Heart right ventricle (tissue), 16 donors: ENCODE results near the gene SUCLG1. TPM values are rescaled to one million over a fixed set of nuclear protein-coding genes. Genes with fewer than 3 reads are reported as not detected.

ENCODE experiments used
- ATAC-seq, 8 donors: fragments of 200-7000 bp; cut with Tn5 transposase; one replicate each; pipeline ENCODE4 v1.9.1; 2020; ENCODE audit warnings: mild to moderate bottlenecking in 8 of 8, moderate library complexity in 8 of 8, moderate number of reproducible peaks in 1 of 8
- DNase-seq, 2 donors: peaks; one replicate each; pipeline ENCODE4 v3.0.0-alpha.2; 2020
- H3K27ac ChIP-seq, 10 donors: fragments of 200-600 bp; sonication (generic) in 2 of 10; one replicate each; pipeline versions ENCODE4 v1.5.0 to v1.8.0; 2020 to 2022; ENCODE audit warnings: mild to moderate bottlenecking in 3 of 10
- H3K27me3 ChIP-seq, 7 donors: fragments of 200-600 bp; one replicate each; pipeline ENCODE4 v1.8.0; 2021 to 2022; ENCODE audit warnings: mild to moderate bottlenecking in 2 of 7
- H3K36me3 ChIP-seq, 9 donors: fragments of 200-600 bp; sonication (generic) in 1 of 9; one replicate each; pipeline versions ENCODE4 v1.5.0 to v1.8.0; 2020 to 2022; ENCODE audit warnings: mild to moderate bottlenecking in 2 of 9
- H3K4me1 ChIP-seq, 9 donors: fragments of 200-600 bp; sonication (generic) in 1 of 9; one replicate each; pipeline versions ENCODE4 v1.5.0 to v1.8.0; 2020 to 2022; ENCODE audit warnings: mild to moderate bottlenecking in 4 of 9
- H3K4me3 ChIP-seq, 10 donors: fragments of 200-600 bp; sonication (generic) in 2 of 10; one replicate each; pipeline versions ENCODE4 v1.5.0 to v1.8.0; 2020 to 2022; ENCODE audit warnings: mild to moderate bottlenecking in 7 of 10, moderate library complexity in 2 of 10
- H3K9me3 ChIP-seq, 11 donors: fragments of 200-600 bp in 10 of 11; sonication (generic) in 2 of 11; one replicate each; pipeline versions ENCODE4 v1.5.0 to v1.8.0; 2013 to 2022; ENCODE audit warnings: mild to moderate bottlenecking in 2 of 11, control low read depth in 1 of 11, moderate library complexity in 1 of 11
- CTCF ChIP-seq, 9 donors: fragments of 200-600 bp; sonication (generic) in 2 of 9; IDR thresholded peaks; one replicate each; pipeline versions ENCODE4 v1.5.0 to v1.8.0; 2021 to 2022; ENCODE audit warnings: antibody characterized with exemption in 9 of 9, mild to moderate bottlenecking in 5 of 9, moderate library complexity in 1 of 9
- WGBS, 2 donors: extraction: QIAGEN DNeasy Blood & Tissue Kit; methylation state at CpG; one replicate each; pipeline ENCODE4 v1.1.7; 2013; ENCODE audit warnings: inconsistent platforms in 1 of 2; 5-methylcytosine and 5-hydroxymethylcytosine counted together
- intact Hi-C, 10 donors: fragments of 100-400 bp; cut with DNase I; formaldehyde crosslinking; loops; one replicate each; pipeline versions ENCODE4 v1.11.1 to v1.14.2; 2022
- polyA plus RNA-seq, 2 donors: library from polyadenylated mRNA; stranded (reverse); fragments of 200-250 nt; gene quantifications; one replicate each; pipeline ENCODE4 v1.2.3, GENCODE V29; 2013
- total RNA-seq, 10 donors: library from RNA; stranded (reverse); fragmentation: NEBNext Ultra II Directional in 3 of 10; extraction: Animal tissue kit (Norgen Biotek cat#: 25700) in 3 of 10; gene quantifications; one replicate each; pipeline versions ENCODE4 v1.2.1 to v1.2.4, GENCODE V29; 2021 to 2023
- donor health status: Arrhythmogenic right ventricular cardiomyopathy.
- donor health status: ischemic (EF 13 %, LVEDD 7.1; RV severe dilation, severe dysfunction).
- donor health status: healthy with polysubstance abuse.
- donor health status: DM: no; HTN: yes; CAD: no.
- donor health status: DM: no; HTN: no; CAD: no.
- donor health status: ischemic (EF 25% LVEDD 6.9; RV normal size, moderate dysfunction).
- donor health status: ischemic (EF 25% LVEDD 5.7; RV mildly dilated, moderate dysfunction).
- donor health status: healthy.
- donor health status: DM: yes; HTN: yes; CAD: no.
- donor health status: Ischemic cardiomyopathy.
- donor health status: ischemic (EF 35%, LVEDD 5.7; RV mildly dilated, moderate dysfunction).
- donor health status: nonischemic (EF 11% LVEDD 7.7; RV severe dilation, severe dysfunction).
- donor health status: DM: yes; HTN: yes; CAD: no.
- donor health status: PGD.
- donor health status: ischemic (EF 29% LVEDD 5.4; RV normal size, mild dysfunction).
- donor health status: nonischemic (EF 23%, LVEDD 6.1; RV moderate dilation, normal function).

SUCLG1 gene
- total and polyA plus RNA-seq, 12 donors = 195 to 330 (median 284) TPM

- ATAC-seq = no peak
- Histone ChIP-seq H3K4me1 (no peaks in the 10 kb centered on the region), H3K27me3 (no peaks in the 10 kb centered on the region), H3K4me3 (no peak overlapping the region), H3K27ac (no peak overlapping the region), H3K9me3 (peaks cover 0 to under 1% (median 0%) of the 10 kb centered on the region in 11 donors), H3K36me3 (no peaks in the 10 kb centered on the region)
- no peak for DNase-seq
- TF ChIP-seq CTCF (IDR thresholded peaks at IDR 0.05) = no peak
- WGBS, 2 donors = 84 to 86% methylated on average over 1 of the region's 1 CpG
- intact Hi-C loops = no loop called here
Observed at GRCh38 chr2:84378960-84379359, 80.1 kb downstream of the SUCLG1 start.

- no peak overlapping the region for H3K4me3 ChIP-seq
- ATAC-seq (no peak), DNase-seq (no peak)
- no peak for TF ChIP-seq CTCF (IDR thresholded peaks at IDR 0.05)
- H3K4me1 ChIP-seq = no peaks in the 10 kb centered on the region
- no peaks in the 10 kb centered on the region for H3K9me3 ChIP-seq
- intact Hi-C loops = no loop called here
- H3K36me3 ChIP-seq = no peaks in the 10 kb centered on the region
- peaks cover 0 to 4% (median 0%) of the 10 kb centered on the region in 7 donors for H3K27me3 ChIP-seq
- no peak overlapping the region for H3K27ac ChIP-seq
- 90 to 93% methylated on average over 3 of the region's 3 CpGs for WGBS, 2 donors
Observed at GRCh38 chr2:84375020-84375419, 84.1 kb downstream of the SUCLG1 start.

GRCh38 chr2:84373866-84374265, 85.2 kb downstream of the SUCLG1 start:
- intact Hi-C loops = no loop called here
- WGBS, 2 donors = 83 to 86% methylated on average over 5 of the region's 5 CpGs

More at GRCh38 chr2:84373866-84374265, 85.2 kb downstream of the SUCLG1 start:
- peaks cover 0 to 4% (median 0%) of the 10 kb centered on the region in 7 donors for H3K27me3 ChIP-seq
- TF ChIP-seq CTCF (IDR thresholded peaks at IDR 0.05) = no peak
- H3K36me3 ChIP-seq = no peaks in the 10 kb centered on the region
- no peaks in the 10 kb centered on the region for H3K9me3 ChIP-seq
- ATAC-seq (no peak), DNase-seq (no peak)
- H3K4me3 ChIP-seq = no peak overlapping the region
- no peaks in the 10 kb centered on the region for H3K4me1 ChIP-seq
- H3K27ac ChIP-seq = no peak overlapping the region

Other genes with a start within 250 kb of the SUCLG1 start
- gene DNAH6, start 57.2 kb upstream of the SUCLG1 start, total RNA-seq = under 1 TPM in 9 of 10 donors, not detected in 1; 0.08 to 0.49 (median 0.25) TPM
- under 1 TPM; 0.03 to 0.07 TPM for gene DNAH6, start 57.2 kb upstream of the SUCLG1 start, polyA plus RNA-seq